A549 (cell line): ENCODE results near the gene NR1H4. TPM values are rescaled to one million over a fixed set of nuclear protein-coding genes. Genes with fewer than 3 reads are reported as not detected.

Source experiments
- ATAC-seq, 2 experiments: fragments of 200-7000 bp in 1 of 2; fragments of >200 bp in 1 of 2; cut with Nextera tagmentation in 1 of 2; cut with Tn5 transposase in 1 of 2; 3 replicates each; pipeline versions ENCODE4 v1.8.0 to v1.9.1; 2018 to 2020; ENCODE audit warnings: mild to moderate bottlenecking in 1 of 2, moderate library complexity in 1 of 2
- CTCF ChIA-PET: fragments of 300-600 bp; sonication (Branson Sonifier 250); formaldehyde crosslinking; extraction: SDS; loops from one replicate; lab custom pipeline; 2021; ENCODE audit warnings: antibody characterized with exemption, inconsistent platforms; lab: Yijun Ruan, JAX
- POLR2A ChIA-PET: fragments of 350-600 bp; formaldehyde crosslinking; extraction: SDS; loops from one replicate; lab custom pipeline; 2021; ENCODE audit warnings: antibody characterized with exemption, inconsistent platforms; lab: Yijun Ruan, JAX
- DNase-seq, 2 experiments: peaks; one replicate each; pipeline versions ENCODE4 v3.0.0 to v3.0.0-alpha.2; 2011 to 2016; ENCODE audit warnings: low read depth in 1 of 2, low spot score in 1 of 2
- FAIRE-seq: peaks from 2 replicates; lab custom pipeline; 2011; peaks lifted over from hg19 to GRCh38; lab: Jason Lieb, UNC
- H3K27ac ChIP-seq, 2 experiments: fragments of >200 bp; sonication (Bioruptor Twin); formaldehyde crosslinking; 3 replicates each; pipeline ENCODE4 v1.5.1; 2016 to 2017
- H3K4me1 ChIP-seq: fragments of >200 bp; sonication (Bioruptor Twin); formaldehyde crosslinking; 3 replicates; pipeline ENCODE4 v1.6.1; 2016
- H3K4me2 ChIP-seq: fragments of >200 bp; sonication (Bioruptor Twin); formaldehyde crosslinking; 3 replicates; pipeline ENCODE4 v1.6.1; 2016
- H3K4me3 ChIP-seq: fragments of >200 bp; sonication (Bioruptor Twin); formaldehyde crosslinking; 3 replicates; pipeline ENCODE4 v1.5.1; 2016
- H3K9me3 ChIP-seq: fragments of >200 bp; sonication (Bioruptor Twin); formaldehyde crosslinking; 3 replicates; pipeline ENCODE4 v1.6.1; 2016
- BHLHE40 ChIP-seq: IDR thresholded peaks from 2 replicates; pipeline ENCODE4 v1.6.1; 2012; ENCODE audit warnings: low read depth, low read length, inconsistent platforms
- CBX2 ChIP-seq: fragments of 200-600 bp; sonication (generic); IDR thresholded peaks from 2 replicates; pipeline ENCODE4 v1.6.1; 2016; ENCODE audit warnings: low read depth, mild to moderate bottlenecking, borderline replicate concordance
- CHD2 ChIP-seq: fragments of 150-350 bp; IDR thresholded peaks from 2 replicates; pipeline ENCODE4 v1.6.1; 2014; ENCODE audit warnings: low read length; ENCODE audit not compliant: partially characterized antibody
- CHD4 ChIP-seq: fragments of 200-600 bp; sonication (generic); IDR thresholded peaks from 2 replicates; pipeline ENCODE4 v1.6.1; 2016; ENCODE audit warnings: antibody characterized with exemption, mild to moderate bottlenecking, borderline replicate concordance
- EHF ChIP-seq: fragments of 250-450 bp; sonication (Bioruptor Pico); IDR thresholded peaks from 2 replicates; pipeline ENCODE4 v1.5.0; 2020; ENCODE audit warnings: mild to moderate bottlenecking
- EHMT2 ChIP-seq: fragments of 200-600 bp; sonication (generic); IDR thresholded peaks from 2 replicates; pipeline ENCODE4 v1.6.1; 2016; ENCODE audit warnings: antibody characterized with exemption, low read depth, mild to moderate bottlenecking, moderate library complexity
- ELK1 ChIP-seq: fragments of 150-350 bp; IDR thresholded peaks from 2 replicates; pipeline ENCODE4 v1.6.1; 2014; ENCODE audit warnings: low read depth, mild to moderate bottlenecking, low read length
- FOSB ChIP-seq: fragments of 250-450 bp; sonication (Bioruptor Pico); IDR thresholded peaks from 2 replicates; pipeline ENCODE4 v1.5.0; 2020; ENCODE audit warnings: mild to moderate bottlenecking, moderate library complexity
- JUN ChIP-seq, 2 experiments: fragments of >200 bp; sonication (Bioruptor Twin); formaldehyde crosslinking; IDR thresholded peaks; 2 replicates in 1 of 2; 3 replicates in 1 of 2; pipeline ENCODE4 v1.6.1; 2016 to 2017
- KDM1A ChIP-seq: fragments of 200-600 bp; sonication (generic); IDR thresholded peaks from 2 replicates; pipeline ENCODE4 v1.6.1; 2016; ENCODE audit warnings: low read depth, mild to moderate bottlenecking
- KDM5A ChIP-seq: fragments of 200-600 bp; sonication (generic); IDR thresholded peaks from 2 replicates; pipeline ENCODE4 v1.6.1; 2016; ENCODE audit warnings: antibody characterized with exemption, mild to moderate bottlenecking
- MAFK ChIP-seq: fragments of 450-650 bp; IDR thresholded peaks from 2 replicates; pipeline ENCODE4 v1.6.1; 2014; ENCODE audit not compliant: partially characterized antibody
- MYC ChIP-seq: IDR thresholded peaks from 2 replicates; pipeline ENCODE4 v1.6.1; 2012; ENCODE audit warnings: mild to moderate bottlenecking, inconsistent platforms, low read length, improper control_type of control experiment, borderline replicate concordance
- NPAS2 ChIP-seq: fragments of 250-450 bp; sonication (Bioruptor Pico); IDR thresholded peaks from 2 replicates; pipeline ENCODE4 v1.8.0; 2022; ENCODE audit warnings: mild to moderate bottlenecking, moderate library complexity, borderline replicate concordance
- NR3C1 ChIP-seq: fragments of >200 bp; sonication (Bioruptor Twin); formaldehyde crosslinking; IDR thresholded peaks from 3 replicates; pipeline ENCODE4 v1.6.1; 2017
- POLR2A ChIP-seq: IDR thresholded peaks from 2 replicates; pipeline ENCODE4 v1.6.1; 2012; ENCODE audit warnings: mild to moderate bottlenecking, low read length
- RCOR1 ChIP-seq: fragments of 150-350 bp; IDR thresholded peaks from 2 replicates; pipeline ENCODE4 v1.6.1; 2014; ENCODE audit warnings: antibody characterized with exemption, low read length, low read depth
- SREBF2 ChIP-seq: fragments of 450-650 bp; IDR thresholded peaks from 2 replicates; pipeline ENCODE4 v1.6.1; 2014; ENCODE audit warnings: mild to moderate bottlenecking, moderate library complexity
- ZC3H11A ChIP-seq: fragments of 450-650 bp; IDR thresholded peaks from 2 replicates; pipeline ENCODE4 v1.6.1; 2014; ENCODE audit warnings: antibody characterized with exemption, mild to moderate bottlenecking
- WGBS: methylation state at CpG from one replicate; pipeline ENCODE4 v1.1.6; 2017; ENCODE audit errors: missing lambda C conversion rate; 5-methylcytosine and 5-hydroxymethylcytosine counted together
- polyA plus RNA-seq, 4 experiments: library from polyadenylated mRNA; depleted of rRNA in 3 of 4; stranded (reverse); fragments of >200 nt; fragmentation: RNase III in 1 of 4; extraction: RNeasy Plus Mini Kit Qiagen cat#74134 plus additional on column Dnase treatment in 1 of 4; gene quantifications; 2 replicates in 3 of 4; 3 replicates in 1 of 4; pipeline ENCODE4 v1.2.3, GENCODE V29; 2011 to 2017
- TF ChIP-seq, protein P1 (sequence below): IDR thresholded peaks from 2 replicates; pipeline ENCODE4 v1.6.1; 2012
- TF ChIP-seq, protein P2 (sequence below): fragments of >200 bp; sonication (Bioruptor Twin); formaldehyde crosslinking; IDR thresholded peaks from 2 replicates; pipeline ENCODE4 v1.6.1; 2016
- TF ChIP-seq, protein P3 (sequence below): fragments of 200-600 bp; sonication (generic); IDR thresholded peaks from 2 replicates; pipeline ENCODE4 v1.6.1; 2016; ENCODE audit warnings: antibody characterized with exemption, mild to moderate bottlenecking, moderate library complexity

NR1H4 gene
- polyA plus RNA-seq, 2 of the 4 experiments (the other 2 are of a cell fraction) = 0.40 to 1.4 TPM

GRCh38 chr12:100458191-100458590 is 15.5 kb upstream of the NR1H4 start (continued):
- TF ChIP-seq RCOR1 (no peak), JUN (IDR thresholded peaks at IDR 0.05) (no peak)

DNA sequence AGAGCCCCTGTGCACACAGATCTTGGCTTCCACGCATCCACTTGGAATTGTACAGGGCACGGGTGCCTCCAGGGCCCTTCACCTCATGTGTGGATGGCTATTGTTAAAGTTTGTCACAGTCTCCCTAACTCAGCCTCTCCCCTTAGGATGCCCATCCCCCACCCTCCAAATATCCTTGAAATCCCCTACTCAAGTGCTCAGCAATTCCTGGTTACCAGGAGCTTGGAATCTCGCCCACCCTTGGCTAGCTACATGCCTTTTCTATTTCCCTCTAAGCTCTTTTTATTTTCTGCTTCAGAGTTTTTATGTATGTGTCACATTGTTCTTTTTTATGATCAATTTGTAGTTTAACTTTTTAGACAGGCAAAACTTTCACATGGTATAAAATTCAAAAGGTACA is 13.0 kb upstream of the NR1H4 start:
- 87% methylated on average over 3 of the region's 3 CpGs for WGBS
- CTCF ChIA-PET = interaction anchor here (1.4 kb wide), 1 partner anchor 24 kb away, joined by 3 read pairs; no protein-coding TSS in a partner anchor
- no peak overlapping the region for H3K4me3 ChIP-seq
- no peak for ATAC-seq
- POLR2A ChIA-PET = interaction anchor here (0.6 to 1.2 kb wide), 2 partner anchors 9 to 1830 kb away, joined by 3 to 4 read pairs; no protein-coding TSS in a partner anchor
- H3K4me2 ChIP-seq = no peak overlapping the region
- H3K9me3 ChIP-seq = no peaks in the 10 kb centered on the region
- H3K4me1 ChIP-seq = 0 out of 3 replicates have a peak, but pooled peaks cover 3% of the 10 kb centered on the region
- TF ChIP-seq KDM1A (no peak), MAFK (no peak), CHD2 (no peak), ZC3H11A (no peak), NPAS2 (no peak), FOSB (CRISPR knock-in tag) (no peak), MYC (no peak), EHMT2 (no peak), POLR2A (no peak), KDM5A (no peak), CBX2 (no peak), NR3C1 (no peak), ELK1 (no peak), CHD4 (no peak), SREBF2 (no peak), BHLHE40 (no peak), EHF (CRISPR knock-in tag) (no peak)
- TF ChIP-seq, protein P1, sequence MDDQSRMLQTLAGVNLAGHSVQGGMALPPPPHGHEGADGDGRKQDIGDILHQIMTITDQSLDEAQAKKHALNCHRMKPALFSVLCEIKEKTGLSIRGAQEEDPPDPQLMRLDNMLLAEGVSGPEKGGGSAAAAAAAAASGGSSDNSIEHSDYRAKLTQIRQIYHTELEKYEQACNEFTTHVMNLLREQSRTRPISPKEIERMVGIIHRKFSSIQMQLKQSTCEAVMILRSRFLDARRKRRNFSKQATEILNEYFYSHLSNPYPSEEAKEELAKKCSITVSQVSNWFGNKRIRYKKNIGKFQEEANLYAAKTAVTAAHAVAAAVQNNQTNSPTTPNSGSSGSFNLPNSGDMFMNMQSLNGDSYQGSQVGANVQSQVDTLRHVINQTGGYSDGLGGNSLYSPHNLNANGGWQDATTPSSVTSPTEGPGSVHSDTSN = no peak
- TF ChIP-seq, protein P2, sequence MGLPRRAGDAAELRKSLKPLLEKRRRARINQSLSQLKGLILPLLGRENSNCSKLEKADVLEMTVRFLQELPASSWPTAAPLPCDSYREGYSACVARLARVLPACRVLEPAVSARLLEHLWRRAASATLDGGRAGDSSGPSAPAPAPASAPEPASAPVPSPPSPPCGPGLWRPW = no peak
- TF ChIP-seq, protein P3, sequence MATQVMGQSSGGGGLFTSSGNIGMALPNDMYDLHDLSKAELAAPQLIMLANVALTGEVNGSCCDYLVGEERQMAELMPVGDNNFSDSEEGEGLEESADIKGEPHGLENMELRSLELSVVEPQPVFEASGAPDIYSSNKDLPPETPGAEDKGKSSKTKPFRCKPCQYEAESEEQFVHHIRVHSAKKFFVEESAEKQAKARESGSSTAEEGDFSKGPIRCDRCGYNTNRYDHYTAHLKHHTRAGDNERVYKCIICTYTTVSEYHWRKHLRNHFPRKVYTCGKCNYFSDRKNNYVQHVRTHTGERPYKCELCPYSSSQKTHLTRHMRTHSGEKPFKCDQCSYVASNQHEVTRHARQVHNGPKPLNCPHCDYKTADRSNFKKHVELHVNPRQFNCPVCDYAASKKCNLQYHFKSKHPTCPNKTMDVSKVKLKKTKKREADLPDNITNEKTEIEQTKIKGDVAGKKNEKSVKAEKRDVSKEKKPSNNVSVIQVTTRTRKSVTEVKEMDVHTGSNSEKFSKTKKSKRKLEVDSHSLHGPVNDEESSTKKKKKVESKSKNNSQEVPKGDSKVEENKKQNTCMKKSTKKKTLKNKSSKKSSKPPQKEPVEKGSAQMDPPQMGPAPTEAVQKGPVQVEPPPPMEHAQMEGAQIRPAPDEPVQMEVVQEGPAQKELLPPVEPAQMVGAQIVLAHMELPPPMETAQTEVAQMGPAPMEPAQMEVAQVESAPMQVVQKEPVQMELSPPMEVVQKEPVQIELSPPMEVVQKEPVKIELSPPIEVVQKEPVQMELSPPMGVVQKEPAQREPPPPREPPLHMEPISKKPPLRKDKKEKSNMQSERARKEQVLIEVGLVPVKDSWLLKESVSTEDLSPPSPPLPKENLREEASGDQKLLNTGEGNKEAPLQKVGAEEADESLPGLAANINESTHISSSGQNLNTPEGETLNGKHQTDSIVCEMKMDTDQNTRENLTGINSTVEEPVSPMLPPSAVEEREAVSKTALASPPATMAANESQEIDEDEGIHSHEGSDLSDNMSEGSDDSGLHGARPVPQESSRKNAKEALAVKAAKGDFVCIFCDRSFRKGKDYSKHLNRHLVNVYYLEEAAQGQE = no peak
- TF ChIP-seq, all 56 proteins: peak for 0
- H3K27ac ChIP-seq = no peak overlapping the region
- FAIRE-seq (no peak), DNase-seq (no peak)
